ENCODE data around the gene IMP4. TPM values are rescaled to one million over a fixed set of nuclear protein-coding genes. Genes with fewer than 3 reads are reported as not detected.

Gene IMP4
- total RNA-seq, 1 donor from 2014 or later = 43.0 TPM

- ATAC-seq (no peak), DNase-seq (ENCODE audit: low spot score) (no peak)
- intact Hi-C loops (cut with DNase I) = no loop called here
These were observed 46.7 kb downstream of the IMP4 start for GRCh38 chr2:130389358-130389757.

DNA sequence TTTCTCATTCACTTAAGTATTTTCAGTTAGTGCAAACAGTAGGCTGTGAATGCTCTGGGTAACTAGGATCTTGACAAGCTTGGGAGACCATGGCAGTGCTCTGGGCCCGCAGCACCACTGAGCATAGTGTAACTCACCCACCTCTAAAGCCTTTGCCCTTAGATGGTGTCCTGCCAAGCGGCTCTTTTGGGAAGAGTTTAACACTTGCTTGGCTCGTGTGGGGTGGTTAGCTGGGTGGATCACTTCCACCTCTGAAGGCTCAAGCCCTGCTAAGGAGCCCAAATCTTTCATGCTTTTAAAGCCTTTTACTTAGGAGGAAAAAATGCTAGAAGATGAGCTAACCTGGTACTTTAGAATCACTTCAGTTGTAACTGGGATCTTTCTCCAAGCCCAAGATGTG is 47.1 kb downstream of the IMP4 start:
- DNase-seq (ENCODE audit: low spot score) (no peak), ATAC-seq (no peak)
- intact Hi-C loops (cut with DNase I) = no loop called here

DNA sequence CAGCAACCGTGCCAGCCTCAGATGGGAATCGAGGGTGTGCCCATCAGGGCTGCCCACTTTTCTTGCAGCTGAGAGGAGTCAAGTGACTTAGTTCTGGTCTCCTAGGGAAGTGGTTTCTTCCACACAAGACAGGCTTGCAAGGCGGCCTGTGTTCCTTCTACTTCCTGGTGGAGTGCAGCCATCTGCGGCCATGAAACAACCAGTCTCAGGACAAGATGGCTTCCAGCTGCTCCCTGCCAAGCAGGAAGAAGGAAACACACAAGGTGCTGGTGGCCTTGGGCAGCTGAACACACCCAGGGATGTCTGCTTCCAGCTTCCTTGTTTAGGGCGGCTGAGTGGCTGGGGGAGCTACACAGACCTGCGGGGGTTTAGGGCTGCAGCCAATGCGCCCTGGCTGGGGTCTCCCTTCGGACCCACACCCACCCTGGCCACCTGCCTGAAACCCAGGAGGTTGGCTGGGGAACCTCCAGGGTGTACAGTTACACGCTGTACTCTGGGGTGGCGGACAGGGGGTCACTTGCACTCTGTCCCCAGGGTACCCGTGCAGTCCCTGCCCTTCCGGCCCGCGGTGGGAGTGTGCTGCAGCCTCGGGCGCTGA is 47.9 kb downstream of the IMP4 start:
- ATAC-seq = peak; percentile 51
- intact Hi-C loops (cut with DNase I) = no loop called here
- DNase-seq (ENCODE audit: low spot score) = no peak

DNA sequence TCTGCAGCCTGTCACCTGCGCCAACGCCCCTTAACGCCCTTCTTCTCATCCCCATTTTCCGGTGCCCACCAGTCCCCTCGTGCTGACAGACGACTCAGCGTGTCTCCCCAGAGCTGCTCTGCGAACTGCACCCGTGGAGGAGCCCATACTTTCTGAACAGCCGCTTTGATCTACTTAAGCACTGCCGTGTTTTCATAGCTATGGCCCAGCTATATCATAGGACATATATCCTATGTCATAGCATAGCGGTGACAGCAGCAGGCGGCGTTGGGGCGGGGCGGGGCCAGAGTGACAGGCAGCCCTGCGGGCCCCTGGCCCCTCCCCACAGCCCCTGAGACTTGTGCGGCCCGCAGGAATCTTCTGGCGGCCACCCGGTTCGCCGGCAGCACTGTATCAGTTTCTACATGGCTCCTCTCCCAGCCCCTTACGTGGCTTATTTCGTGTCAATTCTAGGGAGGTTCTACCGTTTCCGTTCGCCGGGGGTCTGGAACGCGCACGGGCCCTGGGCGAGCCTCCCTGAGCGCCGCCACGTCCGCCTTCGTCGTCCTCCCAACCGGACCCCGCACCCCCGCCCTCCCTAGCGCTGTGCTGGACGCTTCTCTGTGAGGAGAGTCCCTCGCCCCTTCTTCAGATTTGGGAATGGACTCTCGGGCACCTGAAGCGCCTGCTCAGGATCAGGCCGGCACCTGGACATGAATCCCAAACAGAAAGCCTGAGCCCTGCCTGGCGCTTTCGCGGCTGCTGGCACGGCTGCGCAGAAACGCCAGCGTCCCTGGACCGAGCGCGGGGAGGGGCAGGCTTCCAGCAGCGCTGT is 48.6 kb downstream of the IMP4 start:
- peak; percentile 91 for ATAC-seq
- peak; percentile 84 for DNase-seq (ENCODE audit: low spot score)
- intact Hi-C loops (cut with DNase I) = no loop called here

DNA sequence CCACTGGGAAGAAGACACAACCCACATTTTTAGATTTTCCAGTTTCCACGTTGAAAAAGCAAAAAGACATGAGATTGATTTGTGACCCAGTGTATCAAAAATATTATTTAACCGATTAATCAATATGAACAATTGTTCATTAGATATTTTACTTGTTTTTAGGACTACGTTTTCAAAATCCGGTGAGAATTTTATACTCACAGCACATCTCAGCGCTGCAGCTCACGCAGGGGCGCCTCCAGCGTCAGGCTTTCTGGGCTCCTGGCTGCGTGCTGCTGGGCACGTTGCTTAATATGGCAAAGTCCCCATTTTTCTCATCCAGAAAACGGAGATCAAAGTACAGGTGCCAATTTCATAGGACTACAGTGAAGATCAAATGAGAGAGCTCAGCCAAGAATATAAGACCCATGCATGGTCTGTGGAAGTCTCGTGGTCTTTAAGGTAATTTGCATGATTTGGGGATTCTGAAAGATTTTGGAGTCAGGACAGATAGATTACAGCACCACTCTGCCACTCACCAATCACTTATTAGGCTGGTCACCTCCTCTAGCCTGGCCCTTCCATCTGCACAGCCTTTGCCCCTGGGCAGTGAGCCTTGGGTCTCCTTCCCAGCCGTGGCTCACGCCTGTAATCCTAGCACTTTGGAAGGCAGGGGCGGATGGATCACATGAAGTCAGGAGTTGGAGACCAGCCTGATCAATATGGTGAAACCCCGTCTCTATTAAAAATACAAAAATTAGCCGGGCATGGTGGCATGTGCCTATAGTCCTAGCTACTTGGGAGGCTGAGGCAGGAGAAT is 49.4 kb downstream of the IMP4 start:
- intact Hi-C loops (cut with DNase I) = no loop called here
- DNase-seq (ENCODE audit: low spot score) = no peak
- peak; percentile 40 for ATAC-seq

GRCh38 chr2:130393318-130393910 is 50.7 kb downstream of the IMP4 start:
- ATAC-seq = no peak
- DNase-seq (ENCODE audit: low spot score) = no peak
- intact Hi-C loops (cut with DNase I) = no loop called here

Other genes with a start within 250 kb of the IMP4 start
- gene POTEF, start 213.7 kb upstream of the IMP4 start, total RNA-seq = 2.0 TPM
- gene CCDC74B, start 197.8 kb upstream of the IMP4 start, total RNA-seq = 7.5 TPM
- 40.4 TPM for gene SMPD4, start 161.3 kb upstream of the IMP4 start, total RNA-seq
- gene MZT2B, start 160.6 kb upstream of the IMP4 start, total RNA-seq = 168 TPM
- not detected for gene TUBA3E, start 144.5 kb upstream of the IMP4 start, total RNA-seq
- 44.7 TPM for gene PTPN18, start 13.2 kb downstream of the IMP4 start, total RNA-seq
- gene POTEI, start 166.4 kb downstream of the IMP4 start, total RNA-seq = 0.27 TPM
- gene CFC1B, start 178.3 kb downstream of the IMP4 start, total RNA-seq = not detected